ENCODE data around the gene ADGRG6.

DNA sequence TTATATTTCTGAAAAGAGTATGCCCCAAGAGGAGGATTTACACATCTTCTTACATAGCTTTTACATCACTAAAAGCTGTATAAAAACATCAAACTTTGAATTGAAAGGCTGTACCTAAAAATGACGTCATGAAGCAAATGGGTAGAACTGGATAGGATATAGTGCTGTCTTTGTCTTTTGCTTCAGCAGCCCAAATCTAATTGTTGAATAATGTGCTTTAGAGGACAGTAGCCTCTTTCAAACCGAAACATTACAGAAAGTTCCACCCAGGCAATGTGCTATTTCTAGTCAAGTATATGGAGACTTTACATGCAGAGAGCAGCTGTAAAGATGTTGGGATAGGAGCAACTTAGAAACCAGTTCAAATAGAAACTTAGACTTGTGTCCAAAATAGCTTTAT is 51.9 kb downstream of the ADGRG6 start:
- TF ChIP-seq, protein P1, sequence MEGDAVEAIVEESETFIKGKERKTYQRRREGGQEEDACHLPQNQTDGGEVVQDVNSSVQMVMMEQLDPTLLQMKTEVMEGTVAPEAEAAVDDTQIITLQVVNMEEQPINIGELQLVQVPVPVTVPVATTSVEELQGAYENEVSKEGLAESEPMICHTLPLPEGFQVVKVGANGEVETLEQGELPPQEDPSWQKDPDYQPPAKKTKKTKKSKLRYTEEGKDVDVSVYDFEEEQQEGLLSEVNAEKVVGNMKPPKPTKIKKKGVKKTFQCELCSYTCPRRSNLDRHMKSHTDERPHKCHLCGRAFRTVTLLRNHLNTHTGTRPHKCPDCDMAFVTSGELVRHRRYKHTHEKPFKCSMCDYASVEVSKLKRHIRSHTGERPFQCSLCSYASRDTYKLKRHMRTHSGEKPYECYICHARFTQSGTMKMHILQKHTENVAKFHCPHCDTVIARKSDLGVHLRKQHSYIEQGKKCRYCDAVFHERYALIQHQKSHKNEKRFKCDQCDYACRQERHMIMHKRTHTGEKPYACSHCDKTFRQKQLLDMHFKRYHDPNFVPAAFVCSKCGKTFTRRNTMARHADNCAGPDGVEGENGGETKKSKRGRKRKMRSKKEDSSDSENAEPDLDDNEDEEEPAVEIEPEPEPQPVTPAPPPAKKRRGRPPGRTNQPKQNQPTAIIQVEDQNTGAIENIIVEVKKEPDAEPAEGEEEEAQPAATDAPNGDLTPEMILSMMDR (IDR thresholded peaks at IDR 0.05), result no peak
- no peak for TF ChIP-seq POLR2A (IDR thresholded peaks at IDR 0.05)
